ENCODE measurements around the gene IL1RAP.

- TF ChIP-seq CTCF (IDR thresholded peaks at IDR 0.05): no peak
- no peak for TF ChIP-seq ZFX (IDR thresholded peaks at IDR 0.05; ENCODE audit: borderline replicate concordance)
These were observed 24.4 kb downstream of the IL1RAP start for GRCh38 chr3:190538288-190538687.
